ENCODE data around the gene C16orf82. TPM values are rescaled to one million over a fixed set of nuclear protein-coding genes. Genes with fewer than 3 reads are reported as not detected.

C16orf82 gene
- not detected in 2 replicates for total RNA-seq

DNA sequence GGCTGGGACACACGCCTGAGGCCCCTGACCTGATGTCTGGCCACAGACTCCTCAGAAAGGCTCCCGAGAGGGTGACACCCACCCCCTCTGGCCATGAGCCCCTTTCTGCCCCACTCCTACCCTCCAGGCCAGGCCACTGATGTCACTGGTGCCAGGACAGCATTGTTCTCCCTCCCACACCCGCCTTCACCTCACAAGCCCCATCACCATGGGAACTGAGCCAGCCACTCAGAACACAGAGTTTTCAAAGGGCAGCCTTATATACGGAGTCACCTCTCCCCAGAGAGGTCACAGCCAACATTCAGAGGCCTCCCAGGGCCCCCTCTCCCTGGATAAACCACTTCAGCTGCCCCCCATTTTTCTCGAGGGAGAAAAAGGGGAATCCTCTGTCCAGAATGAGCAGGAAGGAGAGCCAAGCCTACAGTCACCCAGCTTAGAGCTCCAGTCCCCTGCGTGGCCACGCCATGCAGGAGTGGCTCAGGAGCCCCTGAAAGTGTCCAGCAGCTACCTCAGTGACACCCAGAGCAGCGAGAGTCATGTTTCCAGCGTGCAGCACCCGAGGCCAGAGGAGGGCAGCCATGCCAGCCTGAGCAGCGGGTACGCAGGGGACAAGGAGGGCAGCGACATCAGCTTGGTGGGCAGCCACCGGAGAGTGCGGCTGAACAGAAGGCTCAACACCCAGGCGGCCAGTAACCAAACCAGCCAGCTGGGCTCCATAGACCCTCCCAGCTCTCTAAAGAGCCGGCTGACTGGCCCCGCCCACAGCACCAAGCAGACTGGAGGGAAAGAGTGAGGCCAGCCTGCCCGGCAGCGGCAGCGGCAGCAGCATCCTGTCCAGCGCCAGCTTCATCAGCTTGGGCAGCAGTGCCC is at the start of gene C16orf82:
Gene C16orf82, plus strand, starts transcription at position 260 of the 870 bp plus-strand sequence.

Other genes starting within 250 kb of the C16orf82 start
- gene KDM8, start 136.6 kb downstream of the C16orf82 start, total RNA-seq, result 3.2 and 4.3 TPM in 2 replicates
- 41.0 and 50.9 TPM in 2 replicates for gene NSMCE1, start 201.8 kb downstream of the C16orf82 start, total RNA-seq
- 34.2 and 40.8 TPM in 2 replicates for gene IL4R, start 247.0 kb downstream of the C16orf82 start, total RNA-seq

All from thoracic aorta endothelial cell (primary cell).